H1 (cell line): ENCODE measurements around the gene AGBL4. TPM values are rescaled to one million over a fixed set of nuclear protein-coding genes. Genes with fewer than 3 reads are reported as not detected.

Experiments used
- CTBP2 ChIP-seq: IDR thresholded peaks from 2 replicates; pipeline ENCODE4 v1.7.0; 2011; ENCODE audit warnings: borderline replicate concordance, mild to moderate bottlenecking, moderate library complexity, mixed read lengths, low read length; ENCODE audit not compliant: insufficient read depth, insufficient read length
- EGR1 ChIP-seq: IDR thresholded peaks from 2 replicates; pipeline ENCODE4 v1.6.1; 2011; ENCODE audit warnings: low read depth, low read length, borderline replicate concordance
- HDAC6 ChIP-seq: IDR thresholded peaks from one replicate; pipeline ENCODE4 v1.7.1; 2012; ENCODE audit warnings: low read depth, mild to moderate bottlenecking, inconsistent platforms, low read length, moderate library complexity
- MAX ChIP-seq: IDR thresholded peaks from 2 replicates; pipeline ENCODE4 v1.6.1; 2012; ENCODE audit warnings: inconsistent platforms
- RFX5 ChIP-seq: IDR thresholded peaks from 2 replicates; pipeline ENCODE4 v1.6.1; 2011; ENCODE audit warnings: low read depth, low read length, improper control_type of control experiment, borderline replicate concordance
- polyA plus RNA-seq, 7 experiments: library from polyadenylated mRNA; depleted of rRNA in 3 of 7; stranded (reverse) in 5 of 7; unstranded in 2 of 7; fragments of >200 nt in 5 of 7; fragments of 200-250 nt in 2 of 7; gene quantifications; 1 replicate in 5 of 7; 2 replicates in 1 of 7; 4 replicates in 1 of 7; pipeline versions ENCODE4 v1.2.1 to v1.2.3, GENCODE V29; 2011 to 2013; ENCODE audit warnings: missing spikeins in 2 of 7, mixed read lengths in 2 of 7
- total RNA-seq: library from RNA; stranded (reverse); fragmentation: NEBNext Ultra II Directional; extraction: Animal tissue kit (Norgen Biotek cat#: 25700); gene quantifications from 2 replicates; pipeline ENCODE4 v1.2.1, GENCODE V29; 2021

The AGBL4 gene
- total and polyA plus RNA-seq, 2 of the 8 experiments (the other 6 are each of a cell fraction or from before 2014, with no cell fraction given), result 0.41 to 0.45 TPM

GRCh38 chr1:48943826-48944225, 1079.9 kb downstream of the AGBL4 start (continued):
- TF ChIP-seq RFX5, result no peak
- TF ChIP-seq CTBP2, result no peak
- TF ChIP-seq EGR1, result no peak
- TF ChIP-seq HDAC6, result no peak
- TF ChIP-seq MAX, result no peak
